HCT116 (cell line): ENCODE measurements around the gene PAM16. TPM values are rescaled to one million over a fixed set of nuclear protein-coding genes. Genes with fewer than 3 reads are reported as not detected.

Experiments
- ATAC-seq: fragments of 200-7000 bp; cut with Tn5 transposase; 2 replicates; pipeline ENCODE4 v1.9.1; 2020; ENCODE audit warnings: mild to moderate bottlenecking, moderate library complexity
- BruUV-seq: library from RNA; stranded (reverse); fragments of 400-500 nt; replicated peaks from 2 replicates; lab custom pipeline; 2021; lab: Mats Ljungman, UMichigan
- CTCF ChIA-PET: fragments of 300-600 bp; sonication (Branson Sonifier 250); formaldehyde crosslinking; loops from one replicate; lab custom pipeline; 2021; ENCODE audit warnings: antibody characterized with exemption; lab: Charles Lee
- POLR2A ChIA-PET: fragments of 300-600, 350-600 bp; sonication (Branson Sonifier 250); formaldehyde crosslinking; loops from one replicate; lab custom pipeline; 2021; ENCODE audit warnings: antibody characterized with exemption; lab: Charles Lee
- RAD21 ChIA-PET, 2 experiments: fragments of 300-600 bp; sonication (Branson Sonifier 250); formaldehyde crosslinking; loops; one replicate each; lab custom pipeline; 2023; ENCODE audit warnings: low total read pairs in 2 of 2; ENCODE audit not compliant: uncharacterized antibody in 2 of 2, unreplicated experiment in 2 of 2, low non-redundant PET in 1 of 2; lab: Charles Lee
- DNase-seq: peaks from one replicate; pipeline ENCODE4 v3.0.0-alpha.2; 2010; ENCODE audit warnings: low read depth, low spot score
- H2AFZ ChIP-seq: fragments of 200-600 bp; shearing (Covaris generic), sonication (generic); 2 replicates; pipeline ENCODE4 v1.6.1; 2017; ENCODE audit warnings: low read depth, mixed run types, mixed read lengths, antibody characterized with exemption, low read length; ENCODE audit not compliant: poor library complexity, severe bottlenecking
- H3K27ac ChIP-seq: 2 replicates; pipeline ENCODE4 v1.5.1; 2012; ENCODE audit warnings: low read depth, low read length
- H3K27me3 ChIP-seq: fragments of 200-600 bp; sonication (generic); 2 replicates; pipeline ENCODE4 v1.6.1; 2016; ENCODE audit warnings: mixed run types, low read length, mixed read lengths; ENCODE audit not compliant: insufficient read depth
- H3K36me3 ChIP-seq, 2 experiments: fragments of 200-500 bp in 1 of 2; fragments of 200-600 bp in 1 of 2; sonication (Bioruptor generic) in 1 of 2; sonication (generic) in 1 of 2; 2 replicates each; pipeline versions ENCODE4 v1.5.1 to v1.6.1; 2014 to 2016; ENCODE audit warnings: low read length in 2 of 2, inconsistent platforms in 1 of 2, mixed read lengths in 1 of 2, mixed run types in 1 of 2; ENCODE audit not compliant: insufficient read depth in 2 of 2, control insufficient read depth in 1 of 2
- H3K4me1 ChIP-seq, 2 experiments: fragments of 200-600 bp in 1 of 2; sonication (generic) in 1 of 2; 2 replicates each; pipeline versions ENCODE4 v1.5.1 to v1.6.1; 2012 to 2017; ENCODE audit warnings: low read length in 2 of 2, inconsistent platforms in 1 of 2, mild to moderate bottlenecking in 1 of 2, mixed read lengths in 1 of 2, mixed run types in 1 of 2, moderate library complexity in 1 of 2; ENCODE audit not compliant: insufficient read depth in 2 of 2, control insufficient read depth in 1 of 2
- H3K4me2 ChIP-seq: fragments of 200-600 bp; sonication (generic); 2 replicates; pipeline ENCODE4 v1.6.1; 2017; ENCODE audit warnings: mixed run types, low read length, mixed read lengths
- H3K4me3 ChIP-seq, 2 experiments: fragments of 200-600 bp in 1 of 2; sonication (generic) in 1 of 2; replicated peaks in 1 of 2; 2 replicates each; pipeline ENCODE4 v1.5.1; 2011 to 2016; ENCODE audit warnings: low read length in 2 of 2, control low read depth in 1 of 2, low read depth in 1 of 2, mild to moderate bottlenecking in 1 of 2, mixed read lengths in 1 of 2, mixed run types in 1 of 2
- H3K79me2 ChIP-seq: fragments of 200-600 bp; sonication (generic); 2 replicates; pipeline ENCODE4 v1.6.1; 2017; ENCODE audit warnings: mild to moderate bottlenecking, mixed run types, low read length, moderate library complexity, mixed read lengths; ENCODE audit not compliant: insufficient read depth
- H3K9ac ChIP-seq: fragments of 200-600 bp; sonication (generic); 2 replicates; pipeline ENCODE4 v1.6.1; 2016; ENCODE audit warnings: low read length, mixed read lengths
- H3K9me2 ChIP-seq: fragments of 200-600 bp; sonication (generic), shearing (Covaris generic); 2 replicates; pipeline ENCODE4 v1.6.1; 2017; ENCODE audit warnings: mixed run types, mild to moderate bottlenecking, moderate library complexity; ENCODE audit not compliant: insufficient read depth
- H3K9me3 ChIP-seq, 2 experiments: fragments of 200-500 bp in 1 of 2; fragments of 200-600 bp in 1 of 2; sonication (Bioruptor generic) in 1 of 2; sonication (generic) in 1 of 2; 2 replicates each; pipeline ENCODE4 v1.6.1; 2014 to 2017; ENCODE audit warnings: low read length in 2 of 2, mixed read lengths in 2 of 2, inconsistent platforms in 1 of 2, low read depth in 1 of 2, mild to moderate bottlenecking in 1 of 2, mixed run types in 1 of 2, moderate library complexity in 1 of 2; ENCODE audit not compliant: control insufficient read depth in 1 of 2, insufficient read depth in 1 of 2
- H4K20me1 ChIP-seq: fragments of 200-600 bp; sonication (generic), shearing (Covaris generic); 2 replicates; pipeline ENCODE4 v1.6.1; 2017; ENCODE audit warnings: mixed run types, mild to moderate bottlenecking, moderate library complexity; ENCODE audit not compliant: insufficient read depth
- EZH2phosphoT487 ChIP-seq: fragments of 200-600 bp; IDR thresholded peaks from 2 replicates; pipeline ENCODE4 v1.6.1; 2018; ENCODE audit warnings: antibody characterized with exemption, borderline replicate concordance
- JUND ChIP-seq: IDR thresholded peaks from 2 replicates; pipeline ENCODE4 v1.6.1; 2012
- POLR2A ChIP-seq: IDR thresholded peaks from 2 replicates; pipeline ENCODE4 v1.7.0; 2011; ENCODE audit warnings: borderline replicate concordance; ENCODE audit not compliant: insufficient read depth, insufficient read length; ENCODE audit errors: extremely low read depth
- REST ChIP-seq: IDR thresholded peaks from 2 replicates; pipeline ENCODE4 v1.6.1; 2012; ENCODE audit warnings: low read depth
- SIN3A ChIP-seq: IDR thresholded peaks from 2 replicates; pipeline ENCODE4 v1.6.1; 2012; ENCODE audit warnings: low read depth
- SP1 ChIP-seq: IDR thresholded peaks from 2 replicates; pipeline ENCODE4 v1.6.1; 2012; ENCODE audit warnings: low read depth
- SRF ChIP-seq: IDR thresholded peaks from 2 replicates; pipeline ENCODE4 v1.6.1; 2012; ENCODE audit warnings: low read depth
- YY1 ChIP-seq: IDR thresholded peaks from 2 replicates; pipeline ENCODE4 v1.6.1; 2011; ENCODE audit warnings: low read length, low read depth, moderate library complexity, mild to moderate bottlenecking; ENCODE audit not compliant: insufficient replicate concordance; ENCODE audit errors: extremely low read depth
- ZNF274 ChIP-seq: fragments of 200-500 bp; sonication (Bioruptor generic); IDR thresholded peaks from 2 replicates; pipeline ENCODE4 v1.6.1; 2014; ENCODE audit warnings: mild to moderate bottlenecking, low read depth, low read length, inconsistent platforms
- intact Hi-C: fragments of 100-400 bp; cut with micrococcal nuclease; formaldehyde crosslinking; loops from 2 replicates; pipeline ENCODE4 v1.10.0; 2022
- total RNA-seq: library from RNA; stranded (reverse); gene quantifications from one replicate; pipeline ENCODE4 v1.2.1, GENCODE V29; 2021; ENCODE audit not compliant: unreplicated experiment
- TF ChIP-seq, protein P1 (sequence below), 3 experiments: fragments of 200-600 bp in 1 of 3; sonication (generic) in 1 of 3; IDR thresholded peaks in 2 of 3; conservative IDR thresholded peaks in 1 of 3; 2 replicates each; pipeline ENCODE4 v1.5.1; 2012 to 2017; ENCODE audit warnings: low read depth in 2 of 3, low read length in 2 of 3, antibody characterized with exemption in 1 of 3, borderline replicate concordance in 1 of 3, control low read depth in 1 of 3, mild to moderate bottlenecking in 1 of 3, mixed read lengths in 1 of 3, mixed run types in 1 of 3, moderate library complexity in 1 of 3; ENCODE audit not compliant: insufficient read depth in 1 of 3

Gene PAM16
- total RNA-seq, 1 experiment from 2014 or later = 102 TPM

DNA sequence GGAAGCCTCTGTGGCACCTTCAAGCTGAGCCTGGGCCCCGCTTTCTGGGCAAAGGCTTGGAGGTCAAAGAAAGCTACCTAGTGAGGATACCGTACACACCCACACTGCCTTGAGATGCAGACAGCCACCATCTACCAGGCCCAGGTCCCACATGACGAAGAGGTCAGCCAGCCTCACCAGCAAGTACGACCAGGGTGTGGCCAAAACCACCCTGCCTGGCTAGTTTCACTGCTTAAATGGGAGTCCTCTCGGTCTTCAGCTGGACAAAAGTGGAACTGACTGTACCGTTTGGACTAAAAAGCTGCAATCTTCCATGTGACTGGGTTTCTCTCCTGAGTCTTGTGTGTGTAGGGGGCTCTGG is 42.1 kb upstream of the PAM16 start:
- Histone ChIP-seq H2AFZ (no peak overlapping the region), H3K9me3 (no peaks in the 10 kb centered on the region), H3K9me2 (no peaks in the 10 kb centered on the region), H3K27me3 (no peaks in the 10 kb centered on the region), H3K4me3 (no peak overlapping the region), H3K9ac (no peak overlapping the region), H3K4me1 (peaks cover 11 to 16% of the 10 kb centered on the region in 2 experiments; a peak in 3 of 4 replicates), H3K36me3 (no peaks in the 10 kb centered on the region), H3K27ac (no peak overlapping the region), H4K20me1 (no peaks in the 10 kb centered on the region), H3K4me2 (no peak overlapping the region), H3K79me2 (no peaks in the 10 kb centered on the region)
- intact Hi-C loops = no loop called here
- DNase-seq (no peak), ATAC-seq (no peak)
- BruUV-seq = no TSS peak
- CTCF ChIA-PET = interaction anchor here (0.9 to 1.6 kb wide), 2 partner anchors 9 to 11 kb away, joined by 3 to 6 read pairs; no protein-coding TSS in a partner anchor
- RAD21 ChIA-PET = no interaction called here
- POLR2A ChIA-PET = no interaction called here
- TF ChIP-seq, protein P1, sequence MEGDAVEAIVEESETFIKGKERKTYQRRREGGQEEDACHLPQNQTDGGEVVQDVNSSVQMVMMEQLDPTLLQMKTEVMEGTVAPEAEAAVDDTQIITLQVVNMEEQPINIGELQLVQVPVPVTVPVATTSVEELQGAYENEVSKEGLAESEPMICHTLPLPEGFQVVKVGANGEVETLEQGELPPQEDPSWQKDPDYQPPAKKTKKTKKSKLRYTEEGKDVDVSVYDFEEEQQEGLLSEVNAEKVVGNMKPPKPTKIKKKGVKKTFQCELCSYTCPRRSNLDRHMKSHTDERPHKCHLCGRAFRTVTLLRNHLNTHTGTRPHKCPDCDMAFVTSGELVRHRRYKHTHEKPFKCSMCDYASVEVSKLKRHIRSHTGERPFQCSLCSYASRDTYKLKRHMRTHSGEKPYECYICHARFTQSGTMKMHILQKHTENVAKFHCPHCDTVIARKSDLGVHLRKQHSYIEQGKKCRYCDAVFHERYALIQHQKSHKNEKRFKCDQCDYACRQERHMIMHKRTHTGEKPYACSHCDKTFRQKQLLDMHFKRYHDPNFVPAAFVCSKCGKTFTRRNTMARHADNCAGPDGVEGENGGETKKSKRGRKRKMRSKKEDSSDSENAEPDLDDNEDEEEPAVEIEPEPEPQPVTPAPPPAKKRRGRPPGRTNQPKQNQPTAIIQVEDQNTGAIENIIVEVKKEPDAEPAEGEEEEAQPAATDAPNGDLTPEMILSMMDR (IDR thresholded peaks at IDR 0.05 in 2 of 3, conservative IDR thresholded peaks at IDR 0.05 in 1 of 3; ENCODE audit: borderline replicate concordance in 1 of 3, insufficient read depth in 1 of 3, low read depth in 2 of 3, low read length in 2 of 3) = no peak
- TF ChIP-seq POLR2A = no peak
- no peak for TF ChIP-seq ZNF274
- no peak for TF ChIP-seq EZH2phosphoT487
- TF ChIP-seq SP1 = no peak
- no peak for TF ChIP-seq SRF
- TF ChIP-seq REST = no peak
- TF ChIP-seq JUND = no peak
- no peak for TF ChIP-seq YY1
- TF ChIP-seq SIN3A = no peak
